COR-L47 (cell line): ENCODE results near the gene CCNF.

ENCODE experiments used
- DNase-seq: peaks from one replicate; lab custom pipeline; 2025; lab: John Stamatoyannopoulos, UW

Gene CCNF

GRCh38 chr16:2457267-2457666 lies 28.0 kb downstream of the CCNF start:
- no peak for DNase-seq

DNA sequence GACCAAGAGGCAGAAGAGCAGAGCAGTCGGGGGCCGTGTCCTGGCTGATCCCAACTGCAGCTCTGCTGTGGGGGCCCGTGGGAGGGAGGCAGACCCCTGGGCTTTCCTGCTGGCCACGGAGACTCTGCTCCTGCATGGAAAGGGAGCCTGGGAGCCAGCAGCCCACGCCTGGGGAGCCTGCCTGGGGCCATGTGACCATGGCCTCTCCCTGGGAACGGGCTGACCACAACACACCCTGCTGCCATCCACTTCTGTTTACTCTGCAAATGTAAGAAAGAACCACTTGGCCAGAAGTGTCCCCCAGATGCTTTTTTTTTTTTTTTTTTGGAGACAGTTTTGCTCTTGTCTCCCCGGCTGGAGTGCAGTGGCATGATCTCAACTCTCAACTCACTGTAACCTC lies 28.7 kb downstream of the CCNF start:
- no peak for DNase-seq

DNA sequence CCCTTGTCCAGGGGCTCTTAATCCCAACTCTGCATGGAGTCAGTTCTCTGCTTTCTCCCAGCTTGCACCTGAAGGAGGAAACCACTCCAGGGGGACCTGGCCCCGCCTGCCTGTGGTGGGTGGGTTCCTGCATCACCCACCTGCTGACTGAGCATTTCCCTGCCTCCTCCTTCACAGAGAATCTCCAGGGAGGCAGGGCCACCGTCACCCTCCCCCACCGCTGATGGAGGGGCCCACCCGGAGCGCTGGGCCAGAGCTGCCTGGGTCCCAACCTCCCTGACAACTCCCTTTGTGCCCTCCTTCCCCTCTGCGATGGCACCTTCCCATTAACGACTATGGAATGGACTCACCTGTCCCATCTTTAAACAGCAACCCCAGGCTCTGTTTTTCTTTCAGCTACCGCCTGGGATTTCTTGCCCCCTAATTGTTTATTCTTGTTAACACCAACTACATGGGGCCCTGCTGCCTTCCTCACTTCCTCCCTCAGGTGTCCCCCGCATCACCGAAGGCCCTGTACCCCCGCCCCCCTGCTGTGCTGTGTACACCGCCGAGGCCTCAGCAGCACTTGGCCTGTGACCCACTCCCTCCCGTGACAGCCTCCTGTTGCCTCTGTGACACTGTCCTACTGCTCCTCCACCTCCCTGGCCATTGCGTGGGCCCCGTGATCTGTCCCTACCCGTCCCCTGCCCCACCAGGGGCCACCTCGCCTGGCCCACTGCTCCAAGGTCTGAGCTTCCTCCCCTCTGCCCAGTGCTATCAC lies 29.8 kb downstream of the CCNF start:
- no peak for DNase-seq

- peak; percentile 96 for DNase-seq
Observed at GRCh38 chr16:2459647-2460390, 30.6 kb downstream of the CCNF start, which contains the start of gene TEDC2. Gene TEDC2 (plus strand): TSS chr16:2460109. CDS start chr16:2460145, 36 bp downstream.

GRCh38 chr16:2460391-2460713 lies 31.1 kb downstream of the CCNF start:
- no peak for DNase-seq

DNA sequence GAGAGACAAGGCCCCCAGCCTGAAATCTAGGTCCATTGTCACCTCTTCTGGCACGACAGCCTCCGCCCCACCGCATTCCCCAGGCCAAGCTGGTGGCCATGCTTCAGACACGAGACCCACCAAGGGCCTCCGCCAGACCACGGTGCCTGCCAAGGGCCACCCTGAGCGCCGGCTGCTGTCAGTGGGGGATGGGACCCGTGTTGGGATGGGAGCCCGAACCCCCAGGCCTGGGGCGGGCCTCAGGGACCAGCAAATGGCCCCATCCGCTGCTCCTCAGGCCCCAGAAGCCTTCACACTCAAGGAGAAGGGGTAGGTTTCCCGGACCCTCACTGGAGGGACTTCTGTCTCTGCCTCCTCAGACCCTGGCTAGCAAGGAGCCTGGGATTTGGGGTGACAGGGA lies 31.7 kb downstream of the CCNF start:
- DNase-seq, result no peak

DNA sequence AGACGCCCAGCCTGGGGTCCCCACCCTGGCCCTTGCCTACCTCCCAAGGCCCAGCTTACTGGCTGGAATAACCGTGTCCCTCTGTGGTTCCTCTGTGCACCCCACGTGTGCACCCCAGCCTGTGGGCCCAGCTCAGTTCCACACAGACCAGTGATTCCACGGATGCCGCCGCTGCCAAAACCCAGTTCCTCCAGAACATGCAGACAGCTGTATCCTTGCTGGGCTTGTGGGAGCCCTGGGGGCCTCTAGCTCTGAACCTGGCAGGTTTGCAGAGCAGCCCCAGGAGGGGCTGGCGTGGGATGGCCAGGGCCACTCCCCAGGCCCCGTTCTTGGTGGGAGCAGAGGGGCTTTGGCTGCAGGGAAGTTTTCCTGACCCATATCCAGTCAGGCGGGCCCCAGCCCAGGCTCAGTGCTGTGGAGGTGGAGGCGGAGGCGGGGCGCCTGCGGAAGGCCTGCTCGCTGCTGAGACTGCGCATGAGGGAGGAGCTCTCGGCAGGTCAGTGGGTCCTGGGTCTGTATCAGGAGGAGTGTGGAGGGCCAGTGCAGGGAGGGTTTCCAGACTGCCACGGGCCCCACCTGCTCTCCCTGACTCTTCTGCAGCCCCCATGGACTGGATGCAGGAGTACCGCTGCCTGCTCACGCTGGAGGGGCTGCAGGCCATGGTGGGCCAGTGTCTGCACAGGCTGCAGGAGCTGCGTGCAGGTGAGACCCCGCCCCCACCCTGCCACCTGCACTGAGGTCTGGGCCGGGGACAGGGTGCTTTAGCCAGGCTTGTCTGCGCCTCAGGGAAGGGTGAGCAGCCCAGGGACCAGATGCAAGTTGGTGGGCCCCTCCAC lies 33.0 kb downstream of the CCNF start:
- no peak for DNase-seq

DNA sequence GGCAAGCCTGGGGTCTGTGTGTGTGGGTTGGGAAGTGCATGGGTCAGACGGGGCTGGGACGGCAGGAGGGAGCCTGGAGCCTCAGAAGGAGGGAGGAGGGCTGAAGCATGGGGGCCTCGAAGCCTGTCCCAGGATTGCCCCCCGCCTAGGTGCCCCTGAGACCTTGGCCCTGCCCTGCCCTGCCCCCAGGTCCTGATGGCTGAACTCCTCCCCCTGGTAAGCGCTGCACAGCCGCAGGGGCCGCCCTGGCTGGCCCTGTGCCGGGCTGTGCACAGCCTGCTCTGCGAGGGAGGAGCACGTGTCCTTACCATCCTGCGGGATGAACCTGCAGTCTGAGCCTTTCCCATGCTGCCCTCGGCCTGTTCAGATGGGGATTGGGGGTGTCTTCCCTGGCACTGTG lies 35.1 kb downstream of the CCNF start:
- no peak for DNase-seq

DNA sequence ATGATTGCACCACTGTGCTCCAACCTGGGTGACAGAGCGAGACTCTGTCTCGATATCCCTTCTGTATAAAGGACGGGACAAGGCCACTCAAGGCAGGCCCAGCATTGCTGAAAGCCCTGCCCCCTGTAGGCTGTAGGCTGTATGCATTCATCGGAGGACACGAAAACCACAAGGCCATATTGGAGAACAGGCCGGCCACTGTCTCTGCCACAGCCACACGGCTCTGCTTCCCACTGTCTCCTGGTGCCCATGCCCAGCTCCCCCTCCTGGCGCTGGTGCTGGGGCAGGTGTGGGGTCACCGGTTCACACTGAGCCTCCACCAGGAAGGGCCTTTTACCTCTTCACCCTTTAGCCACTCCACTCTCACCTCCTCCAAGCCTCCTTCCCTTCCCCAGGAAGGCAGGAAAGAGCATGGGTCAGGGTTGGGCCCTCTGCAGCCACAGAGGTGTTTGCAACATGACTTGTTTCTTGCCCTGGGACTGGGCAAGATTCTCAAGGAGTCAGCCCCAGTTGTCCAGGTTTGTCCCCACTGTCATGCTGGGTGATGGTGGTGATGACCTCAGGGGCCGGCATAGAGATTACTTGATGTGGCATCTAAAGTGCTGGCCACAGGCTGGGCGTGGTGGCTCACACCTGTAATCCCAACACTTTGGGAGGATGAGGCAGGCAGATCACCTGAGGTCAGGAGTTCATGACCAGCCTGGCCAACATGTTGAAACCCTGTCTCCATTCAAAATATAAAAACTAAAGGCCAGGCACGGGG lies 36.6 kb downstream of the CCNF start:
- DNase-seq, result no peak

DNA sequence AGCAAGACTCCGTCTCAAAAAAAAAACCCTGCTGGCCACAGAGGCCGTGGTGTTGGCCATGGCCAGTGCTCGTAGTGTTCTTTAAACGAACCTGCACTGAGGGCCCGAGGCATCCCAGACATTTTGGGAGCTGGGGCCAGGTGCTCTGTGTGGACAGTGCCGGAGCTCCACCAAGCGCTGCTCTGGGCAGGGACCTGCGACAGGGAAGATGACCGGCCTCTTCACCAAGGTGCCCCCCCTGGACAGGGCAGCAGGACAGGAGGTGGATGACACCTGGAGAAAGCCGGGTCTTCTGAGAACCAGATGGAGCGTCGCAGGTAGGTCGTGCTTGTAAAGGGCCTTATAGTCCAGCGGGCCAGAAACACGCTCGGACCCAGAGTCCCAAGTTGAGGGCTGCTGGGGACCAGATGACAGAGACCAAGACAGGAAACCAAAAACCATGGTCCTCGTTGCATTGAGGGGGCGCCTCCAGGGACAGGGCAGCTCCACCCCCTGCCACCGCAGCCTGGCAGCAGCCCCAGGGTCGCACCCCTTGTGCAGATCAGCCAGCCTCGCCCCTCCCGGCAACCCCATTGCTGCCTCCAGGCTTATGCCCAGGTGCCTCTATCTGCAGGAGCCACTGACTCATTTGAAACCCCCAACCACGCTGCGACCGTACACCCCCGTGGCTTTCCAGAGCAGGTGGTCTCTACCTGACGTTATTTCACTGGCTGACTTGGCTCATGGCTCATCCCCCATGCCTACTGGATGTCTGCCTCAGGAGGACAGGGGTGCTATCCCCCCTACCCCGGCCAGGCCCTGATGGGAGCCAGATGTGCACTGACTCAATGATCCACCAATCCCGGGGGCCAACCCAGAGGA lies 37.6 kb downstream of the CCNF start:
- no peak for DNase-seq

DNA sequence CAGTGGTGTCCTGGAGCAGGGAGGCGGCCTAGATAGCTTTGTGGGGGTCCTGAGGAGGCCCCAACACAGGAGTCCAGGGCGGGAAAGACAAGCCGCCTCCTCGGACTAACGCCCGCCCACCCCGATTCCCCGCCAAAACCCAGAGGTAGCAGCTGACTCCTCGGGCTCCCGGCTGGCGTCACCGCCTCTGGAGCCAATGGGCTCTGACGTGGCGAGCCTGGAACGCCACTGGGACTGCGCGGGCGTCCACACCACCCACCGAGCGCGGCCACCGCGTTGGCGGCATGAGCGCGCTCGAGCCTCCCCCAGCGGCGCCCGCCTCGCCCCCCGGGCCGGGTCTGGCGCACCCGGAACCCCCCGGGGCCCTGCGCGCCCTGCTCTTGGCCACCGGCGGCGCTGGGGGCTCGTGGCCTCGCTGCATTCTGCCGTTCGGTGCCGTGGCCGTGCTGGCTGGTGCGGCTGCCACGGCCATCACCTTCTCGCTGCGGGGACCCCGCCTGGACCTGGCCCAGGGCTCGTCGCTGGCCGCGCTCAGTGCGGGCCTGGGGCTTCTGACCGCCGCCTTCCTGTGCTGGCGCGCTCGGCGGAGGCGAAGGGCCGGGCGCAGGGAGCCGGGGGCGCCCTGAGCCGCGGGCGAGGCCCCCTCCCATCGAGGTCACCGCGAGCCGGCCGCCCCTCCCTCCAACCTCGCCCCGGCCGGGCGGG lies 38.4 kb downstream of the CCNF start:
- peak; percentile 92 for DNase-seq

GRCh38 chr16:2468233-2468724 lies 39.0 kb downstream of the CCNF start:
- DNase-seq, result peak; percentile 89

DNA sequence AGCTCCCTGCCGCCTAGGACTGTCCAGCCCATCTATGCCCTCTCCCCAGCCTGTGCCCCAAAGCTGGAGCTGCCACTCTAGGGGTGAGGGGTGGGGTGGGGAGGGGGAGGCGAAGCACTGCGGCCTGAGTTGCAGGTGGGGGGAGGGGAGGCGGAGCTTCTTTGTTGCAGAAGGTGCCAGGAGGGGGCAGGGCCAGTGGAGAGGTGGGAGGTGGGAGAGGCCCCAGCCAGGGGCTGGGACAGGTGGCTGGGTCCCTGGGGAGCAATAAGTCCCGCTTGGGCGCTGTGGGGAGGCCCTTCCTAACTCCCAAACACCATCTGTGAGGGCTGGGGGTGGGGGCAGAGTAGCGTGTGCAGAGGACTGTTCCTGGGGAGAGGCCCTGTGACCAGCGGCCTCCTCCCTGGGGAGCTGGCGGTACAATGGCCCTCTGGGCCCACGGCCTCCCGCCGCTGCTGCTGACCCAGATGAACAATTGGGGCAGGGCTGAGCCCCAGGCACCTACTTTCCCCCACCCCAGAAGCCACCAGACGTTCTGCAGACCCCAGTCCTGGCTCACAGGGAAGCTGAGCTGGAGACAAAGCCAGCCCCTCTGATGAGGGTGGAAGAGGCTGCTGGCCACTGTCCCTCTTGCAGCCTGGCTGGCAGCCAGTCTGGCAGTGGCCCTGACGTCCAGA lies 39.6 kb downstream of the CCNF start:
- peak; percentile 91 for DNase-seq

DNA sequence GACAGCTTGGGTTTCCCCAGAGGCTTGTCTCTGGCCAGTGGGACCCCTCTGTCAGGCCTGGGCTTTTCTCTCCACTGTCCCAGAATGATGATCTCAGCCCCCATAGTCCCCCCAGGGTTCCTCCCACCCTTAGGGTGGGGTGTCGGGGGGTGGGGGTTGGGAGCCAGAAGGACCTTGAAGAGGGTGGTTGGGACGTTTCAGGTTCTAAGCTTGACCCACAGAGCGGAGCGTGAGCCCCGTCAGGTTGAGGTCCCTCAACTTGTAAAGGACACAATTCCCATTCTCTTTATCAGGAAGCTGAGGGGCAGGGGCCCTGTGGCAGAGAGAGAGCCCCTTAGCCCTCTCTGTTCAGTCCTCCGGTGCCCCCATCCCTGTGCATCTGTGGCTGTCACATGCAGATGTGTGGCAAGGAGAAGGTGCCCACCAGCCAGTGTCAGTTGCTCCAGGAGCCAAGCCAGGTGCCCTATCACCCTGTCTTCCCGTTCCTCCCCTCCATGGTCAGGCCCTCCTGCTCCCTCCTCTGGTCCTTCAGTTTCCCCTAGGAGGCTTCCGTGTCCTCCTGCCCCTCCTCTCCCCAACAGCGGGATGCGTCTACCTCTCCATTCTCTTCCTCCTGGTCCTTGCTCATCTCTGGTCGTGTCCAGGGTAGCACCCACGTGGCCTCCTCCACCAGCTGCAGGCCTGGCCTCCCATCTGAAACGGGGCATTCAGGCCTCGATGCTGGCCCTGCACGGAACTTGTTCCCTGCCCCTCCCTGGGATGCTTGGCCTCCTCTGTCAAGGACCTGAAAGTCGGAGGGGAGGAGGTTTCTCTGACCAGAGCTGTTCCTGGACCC lies 40.4 kb downstream of the CCNF start:
- no peak for DNase-seq

- DNase-seq, result no peak
Observed at GRCh38 chr16:2470234-2470601, 41.0 kb downstream of the CCNF start.

DNA sequence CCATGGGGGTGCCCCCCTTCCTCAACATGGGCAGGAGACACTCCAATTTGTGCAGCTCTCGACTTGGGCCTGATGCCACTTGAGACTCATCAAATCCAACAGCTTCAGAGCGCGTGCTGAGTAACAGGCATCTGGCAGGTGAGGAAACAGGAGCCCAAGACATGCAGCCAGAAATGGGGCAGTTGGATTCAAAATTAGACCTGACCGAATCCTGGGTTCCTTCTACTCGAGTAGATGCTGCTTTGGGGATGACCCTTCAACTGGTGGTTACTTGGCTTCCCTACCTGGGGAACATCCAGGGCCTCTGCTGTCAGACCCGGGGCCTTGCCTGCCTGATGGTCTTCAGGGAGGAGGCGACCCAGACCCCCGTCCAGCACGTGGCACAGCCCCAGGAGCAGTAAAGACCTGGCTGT lies 41.4 kb downstream of the CCNF start:
- DNase-seq, result peak; percentile 64

GRCh38 chr16:2471016-2471652 lies 41.9 kb downstream of the CCNF start, which contains the start of gene NTN3:
Gene NTN3 (plus strand): TSS chr16:2471297. CDS start chr16:2471702, 405 bp downstream.
- peak; percentile 81 for DNase-seq
